Loucy (cell line): Measurements from ENCODE around the gene PDILT.

Source experiments
- H2AFZ ChIP-seq: fragments of 200-600 bp; sonication (generic); 2 replicates; pipeline ENCODE4 v1.6.0; 2016; ENCODE audit warnings: antibody characterized with exemption, mild to moderate bottlenecking, low read length, moderate library complexity
- H3F3A ChIP-seq: fragments of 200-600 bp; 2 replicates; pipeline ENCODE4 v1.6.0; 2016; ENCODE audit warnings: antibody characterized with exemption, low read depth, mild to moderate bottlenecking
- H3K27me3 ChIP-seq: fragments of 200-600 bp; sonication (generic); 2 replicates; pipeline ENCODE4 v1.6.1; 2014; ENCODE audit warnings: low read length, mild to moderate bottlenecking; ENCODE audit not compliant: insufficient read depth, poor library complexity, severe bottlenecking
- H3K36me3 ChIP-seq: fragments of 200-600 bp; sonication (generic); 2 replicates; pipeline ENCODE4 v1.6.1; 2016; ENCODE audit warnings: low read length; ENCODE audit not compliant: insufficient read depth
- H3K4me1 ChIP-seq: fragments of 200-600 bp; sonication (generic); 2 replicates; pipeline ENCODE4 v1.5.1; 2014; ENCODE audit warnings: low read length, mild to moderate bottlenecking; ENCODE audit not compliant: insufficient read depth, poor library complexity, severe bottlenecking
- H3K4me2 ChIP-seq: fragments of 200-600 bp; sonication (generic); 2 replicates; pipeline ENCODE4 v1.6.0; 2014; ENCODE audit warnings: antibody characterized with exemption, low read length, low read depth, mild to moderate bottlenecking; ENCODE audit not compliant: poor library complexity, severe bottlenecking
- H3K4me3 ChIP-seq: fragments of 200-600 bp; sonication (generic); 2 replicates; pipeline ENCODE4 v1.5.1; 2014; ENCODE audit warnings: low read length, mild to moderate bottlenecking, mixed read lengths; ENCODE audit not compliant: poor library complexity, severe bottlenecking
- H3K79me2 ChIP-seq: fragments of 200-600 bp; sonication (generic); 2 replicates; pipeline ENCODE4 v1.6.1; 2014; ENCODE audit warnings: low read length; ENCODE audit not compliant: insufficient read depth
- H3K9ac ChIP-seq: fragments of 200-600 bp; sonication (generic); 2 replicates; pipeline ENCODE4 v1.6.0; 2014; ENCODE audit warnings: mild to moderate bottlenecking, low read depth, low read length, moderate library complexity; ENCODE audit not compliant: poor library complexity, severe bottlenecking
- H3K9me2 ChIP-seq: fragments of 200-600 bp; sonication (generic); replicated peaks from 2 replicates; pipeline ENCODE4 v1.6.1; 2016; ENCODE audit warnings: low read depth, low read length, mixed read lengths
- H3K9me3 ChIP-seq: fragments of 200-600 bp; sonication (generic); 2 replicates; pipeline ENCODE4 v1.6.1; 2014; ENCODE audit warnings: mild to moderate bottlenecking, antibody characterized with exemption, low read length, low read depth; ENCODE audit not compliant: insufficient read depth
- H4K20me1 ChIP-seq: fragments of 200-600 bp; sonication (generic); 2 replicates; pipeline ENCODE4 v1.6.0; 2014; ENCODE audit warnings: antibody characterized with exemption, low read length, mild to moderate bottlenecking; ENCODE audit not compliant: insufficient read depth, poor library complexity, severe bottlenecking
- CTCF ChIP-seq: fragments of 200-600 bp; sonication (generic); conservative IDR thresholded peaks from 2 replicates; pipeline ENCODE4 v1.5.1; 2014; ENCODE audit warnings: mild to moderate bottlenecking, antibody characterized with exemption, low read length
- EZH2phosphoT487 ChIP-seq: fragments of 200-600 bp; IDR thresholded peaks from 2 replicates; pipeline ENCODE4 v1.6.1; 2018; ENCODE audit warnings: antibody characterized with exemption, mild to moderate bottlenecking, moderate library complexity, borderline replicate concordance

Gene PDILT

GRCh38 chr16:20409398-20410120, 5.0 kb upstream of the PDILT start, which contains the start of gene ACSM5:
ACSM5 (plus strand) TSS chr16:20409534; CDS start chr16:20411485, 1,951 bp downstream.
- Histone ChIP-seq H3K4me2 (no peak within 1 kb of the TSS), H3K9ac (no peak within 1 kb of the TSS), H3K27me3 (no peaks in the 10 kb centered on the region), H3K4me3 (no peak within 1 kb of the TSS), H3K36me3 (no peaks in the 10 kb centered on the region), H4K20me1 (no peaks in the 10 kb centered on the region), H3K9me2 (no peaks in the 10 kb centered on the region), H3K79me2 (no peaks in the 10 kb centered on the region), H3K9me3 (no peaks in the 10 kb centered on the region), H2AFZ (no peak within 1 kb of the TSS), H3K4me1 (no peaks in the 10 kb centered on the region), H3F3A (no peaks in the 10 kb centered on the region)
- no peak for TF ChIP-seq EZH2phosphoT487
- TF ChIP-seq CTCF = no peak

GRCh38 chr16:20402651-20403050, 1.9 kb downstream of the PDILT start:
- Histone ChIP-seq H3K79me2 (no peaks in the 10 kb centered on the region), H3K4me3 (no peak overlapping the region), H3K4me1 (no peaks in the 10 kb centered on the region), H3K36me3 (no peaks in the 10 kb centered on the region), H4K20me1 (no peaks in the 10 kb centered on the region), H3K9me2 (no peaks in the 10 kb centered on the region), H3K9ac (no peak overlapping the region), H2AFZ (no peak overlapping the region), H3K9me3 (no peaks in the 10 kb centered on the region), H3K4me2 (no peak overlapping the region), H3F3A (no peaks in the 10 kb centered on the region), H3K27me3 (no peaks in the 10 kb centered on the region)
- no peak for TF ChIP-seq EZH2phosphoT487
- TF ChIP-seq CTCF = no peak

- Histone ChIP-seq H4K20me1 (no peaks in the 10 kb centered on the region), H3K9me2 (no peaks in the 10 kb centered on the region), H3K79me2 (no peaks in the 10 kb centered on the region), H3F3A (no peaks in the 10 kb centered on the region), H3K9me3 (no peaks in the 10 kb centered on the region), H3K36me3 (no peaks in the 10 kb centered on the region), H2AFZ (no peak overlapping the region), H3K4me2 (no peak overlapping the region), H3K4me3 (no peak overlapping the region), H3K9ac (no peak overlapping the region), H3K4me1 (no peaks in the 10 kb centered on the region), H3K27me3 (no peaks in the 10 kb centered on the region)
- no peak for TF ChIP-seq CTCF
- TF ChIP-seq EZH2phosphoT487 = no peak
Measured at GRCh38 chr16:20401475-20402016, 3.0 kb downstream of the PDILT start.
